SU-DHL-6 (cell line): ENCODE measurements around the gene LCMT1.

ENCODE experiments used
- H2AFZ ChIP-seq: fragments of 200-600 bp; sonication (generic); 2 replicates; pipeline ENCODE4 v1.6.1; 2014; ENCODE audit warnings: low read depth, mild to moderate bottlenecking, moderate library complexity, mixed read lengths, antibody characterized with exemption, low read length; ENCODE audit not compliant: severe bottlenecking
- H3F3A ChIP-seq: fragments of 200-600 bp; shearing (Covaris generic); 2 replicates; pipeline ENCODE4 v1.6.0; 2016; ENCODE audit warnings: antibody characterized with exemption, mild to moderate bottlenecking; ENCODE audit not compliant: insufficient read depth
- H3K27ac ChIP-seq: fragments of 200-600 bp; sonication (generic); 2 replicates; pipeline ENCODE4 v1.5.1; 2016; ENCODE audit warnings: low read depth, mild to moderate bottlenecking, low read length, moderate library complexity, mixed read lengths
- H3K27me3 ChIP-seq: fragments of 200-600 bp; sonication (generic), shearing (Covaris generic); 2 replicates; pipeline ENCODE4 v1.6.0; 2014; ENCODE audit warnings: mild to moderate bottlenecking, low read length
- H3K36me3 ChIP-seq: fragments of 200-600 bp; sonication (generic); 2 replicates; pipeline ENCODE4 v1.6.1; 2014; ENCODE audit warnings: mild to moderate bottlenecking, low read length, mixed read lengths
- H3K4me2 ChIP-seq: fragments of 300-600, 200-600 bp; shearing (Covaris generic), sonication (generic); 2 replicates; pipeline ENCODE4 v1.6.0; 2014; ENCODE audit warnings: low read length, low read depth, mild to moderate bottlenecking; ENCODE audit not compliant: poor library complexity, severe bottlenecking
- H3K4me3 ChIP-seq: fragments of 200-600 bp; sonication (generic); 2 replicates; pipeline ENCODE4 v1.5.1; 2014; ENCODE audit warnings: antibody characterized with exemption, low read length, mild to moderate bottlenecking, mixed read lengths; ENCODE audit not compliant: insufficient read depth, poor library complexity, severe bottlenecking
- H3K79me2 ChIP-seq: fragments of 200-600 bp; sonication (generic); 2 replicates; pipeline ENCODE4 v1.6.1; 2014; ENCODE audit warnings: mild to moderate bottlenecking, low read length, moderate library complexity; ENCODE audit not compliant: insufficient read depth
- H3K9ac ChIP-seq: fragments of 200-600 bp; sonication (generic); 2 replicates; pipeline ENCODE4 v1.7.0; 2014; ENCODE audit warnings: mild to moderate bottlenecking, low read length
- H3K9me2 ChIP-seq: fragments of 200-600 bp; sonication (generic); replicated peaks from 2 replicates; pipeline ENCODE4 v1.6.1; 2014; ENCODE audit warnings: low read length; ENCODE audit not compliant: insufficient read depth
- H3K9me3 ChIP-seq: fragments of 200-600 bp; sonication (generic); 2 replicates; pipeline ENCODE4 v1.6.1; 2014; ENCODE audit warnings: low read length, mixed read lengths; ENCODE audit not compliant: insufficient read depth
- H4K20me1 ChIP-seq: fragments of 200-600 bp; sonication (generic); 2 replicates; pipeline ENCODE4 v1.6.1; 2014; ENCODE audit warnings: low read depth, mild to moderate bottlenecking, antibody characterized with exemption, low read length, moderate library complexity, mixed read lengths
- CTCF ChIP-seq: fragments of 200-600 bp; sonication (generic); IDR thresholded peaks from one replicate; pipeline ENCODE4 v1.5.1; 2017; ENCODE audit warnings: antibody characterized with exemption, mild to moderate bottlenecking, low read length, moderate library complexity; ENCODE audit not compliant: insufficient read depth, poor library complexity, severe bottlenecking
- EZH2phosphoT487 ChIP-seq: fragments of 200-600 bp; sonication (generic), shearing (Covaris generic); conservative IDR thresholded peaks from 2 replicates; pipeline ENCODE4 v1.6.1; 2018; ENCODE audit warnings: mild to moderate bottlenecking, antibody characterized with exemption, low read length, moderate library complexity, mixed read lengths

LCMT1 gene

GRCh38 chr16:25100511-25100910 is 11.0 kb upstream of the LCMT1 start:
- H3K4me3 ChIP-seq: no peak overlapping the region
- H3K27ac ChIP-seq: no peak overlapping the region
- H3F3A ChIP-seq: no peaks in the 10 kb centered on the region
- H3K9me3 ChIP-seq: no peaks in the 10 kb centered on the region
- no peak overlapping the region for H3K4me2 ChIP-seq
- no peaks in the 10 kb centered on the region for H3K27me3 ChIP-seq
- H3K9ac ChIP-seq: no peak overlapping the region
- no peak overlapping the region for H2AFZ ChIP-seq
- TF ChIP-seq CTCF (no peak), EZH2phosphoT487 (no peak)
- no peaks in the 10 kb centered on the region for H3K9me2 ChIP-seq
- no peaks in the 10 kb centered on the region for H3K36me3 ChIP-seq
- H4K20me1 ChIP-seq: no peaks in the 10 kb centered on the region
- no peaks in the 10 kb centered on the region for H3K79me2 ChIP-seq

- Histone ChIP-seq H3K79me2 (no peaks in the 10 kb centered on the region; the same call in 1 of the 2 replicates), H3K36me3 (no peaks in the 10 kb centered on the region), H3K9me2 (no peaks in the 10 kb centered on the region), H3K9me3 (no peaks in the 10 kb centered on the region), H3K27me3 (no peaks in the 10 kb centered on the region), H3K27ac (no peak overlapping the region), H3F3A (no peaks in the 10 kb centered on the region), H2AFZ (peak overlapping the region; percentile 65), H4K20me1 (no peaks in the 10 kb centered on the region), H3K4me3 (peak overlapping the region; percentile 54), H3K9ac (peak overlapping the region; percentile 58), H3K4me2 (peak overlapping the region; percentile 56)
- no peak for TF ChIP-seq CTCF
- no peak for TF ChIP-seq EZH2phosphoT487
Measured at GRCh38 chr16:25106567-25107465, 4.7 kb upstream of the LCMT1 start.

- Histone ChIP-seq H3K36me3 (no peaks in the 10 kb centered on the region), H2AFZ (peak overlapping the region; percentile 65), H3K27ac (0 out of 2 replicates have a peak overlapping the region, but pooled peaks have one; percentile 8)
Measured at GRCh38 chr16:25107466-25107792, 4.1 kb upstream of the LCMT1 start.

More at GRCh38 chr16:25107466-25107792, 4.1 kb upstream of the LCMT1 start:
- Histone ChIP-seq H3K9me3 (no peaks in the 10 kb centered on the region), H3K27me3 (no peaks in the 10 kb centered on the region), H4K20me1 (no peaks in the 10 kb centered on the region), H3K4me2 (peak overlapping the region; percentile 56), H3F3A (no peaks in the 10 kb centered on the region), H3K4me3 (peak overlapping the region; percentile 54), H3K9ac (peak overlapping the region; percentile 58), H3K9me2 (no peaks in the 10 kb centered on the region), H3K79me2 (peaks cover 4% of the 10 kb centered on the region; the same call in 1 of the 2 replicates)
- TF ChIP-seq CTCF: no peak
- no peak for TF ChIP-seq EZH2phosphoT487
